GM12892 (cell line): Measurements from ENCODE around the gene LSM14A.
"Not testable (repeated sequence)": the region's sequence is repeated elsewhere in the genome, so short reads cannot be mapped to it uniquely, and the experiment has no call there.

ENCODE experiments used
- DNase-seq: peaks from one replicate; pipeline ENCODE4 v3.0.0; 2011; ENCODE audit not compliant: insufficient read length
- FAIRE-seq: peaks from 2 replicates; lab custom pipeline; 2011; peaks lifted over from hg19 to GRCh38; lab: Jason Lieb, UNC
- POLR2A ChIP-seq: IDR thresholded peaks from 2 replicates; pipeline ENCODE4 v1.6.1; 2011; ENCODE audit warnings: low read depth, low read length, control low read depth
- POLR2AphosphoS5 ChIP-seq: IDR thresholded peaks from 2 replicates; pipeline ENCODE4 v1.6.1; 2011; ENCODE audit warnings: low read depth, low read length, control low read depth
- TAF1 ChIP-seq: IDR thresholded peaks from 2 replicates; pipeline ENCODE4 v1.6.1; 2011; ENCODE audit warnings: low read depth, mild to moderate bottlenecking, control low read depth, low read length, borderline replicate concordance

The LSM14A gene

DNA sequence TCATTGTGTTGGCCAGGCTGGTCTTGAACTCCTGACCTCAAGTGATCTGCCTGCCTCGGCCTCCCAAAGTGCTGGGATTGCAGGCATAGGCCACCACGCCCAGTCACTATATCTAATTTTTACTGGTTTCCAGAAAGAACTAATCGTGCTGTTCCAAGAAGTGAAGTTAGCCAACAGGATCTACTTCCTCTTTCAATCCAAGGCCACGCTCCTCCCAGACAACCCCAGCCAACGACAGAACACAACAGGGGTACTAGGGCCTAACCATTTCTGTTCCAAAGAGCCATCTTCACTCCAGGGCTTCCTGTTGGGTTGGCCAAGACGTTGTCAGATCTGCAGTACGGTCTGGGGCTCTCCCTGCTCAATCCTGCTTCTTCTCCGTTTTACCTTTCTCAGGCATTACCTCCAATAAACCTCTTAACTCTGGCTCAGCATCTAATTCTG is 7.0 kb upstream of the LSM14A start:
- TF ChIP-seq POLR2AphosphoS5 (no peak), TAF1 (no peak), POLR2A (no peak)
- no peak for FAIRE-seq
- no peak for DNase-seq

DNA sequence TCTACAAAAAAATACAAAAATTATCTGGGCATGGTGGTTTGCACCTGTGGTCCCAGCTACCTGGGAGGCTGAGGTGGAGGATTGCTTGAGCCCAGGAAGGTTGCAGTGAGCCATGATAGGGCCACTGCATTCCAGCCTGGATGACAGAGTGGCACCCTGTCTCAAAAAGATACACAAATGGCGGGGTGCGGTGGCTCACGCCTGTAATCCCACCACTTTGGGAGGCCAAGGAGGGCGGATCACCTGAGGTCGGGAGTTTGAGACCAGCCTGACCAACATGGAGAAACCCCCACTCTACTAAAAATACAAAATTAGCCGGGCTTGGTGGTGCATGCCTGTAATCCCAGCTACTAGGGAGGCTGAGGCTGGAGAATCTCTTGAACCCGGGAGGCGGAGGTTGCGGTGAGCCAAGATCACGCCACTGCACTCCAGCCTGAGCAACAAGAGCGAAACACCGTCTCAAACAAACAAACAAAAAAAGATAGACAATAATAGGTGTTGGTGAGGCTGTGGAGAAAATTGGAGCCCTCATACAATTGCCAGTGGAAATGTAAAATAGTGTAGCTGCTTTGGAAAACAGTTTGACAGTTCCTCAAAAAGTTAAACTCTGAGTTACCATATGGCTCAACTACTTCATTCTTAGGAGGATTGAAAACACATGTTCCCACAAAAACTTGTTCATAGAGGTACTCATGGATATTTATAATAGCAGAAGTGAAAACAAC is 2.7 kb upstream of the LSM14A start:
- not testable (repeated sequence) for FAIRE-seq

DNA sequence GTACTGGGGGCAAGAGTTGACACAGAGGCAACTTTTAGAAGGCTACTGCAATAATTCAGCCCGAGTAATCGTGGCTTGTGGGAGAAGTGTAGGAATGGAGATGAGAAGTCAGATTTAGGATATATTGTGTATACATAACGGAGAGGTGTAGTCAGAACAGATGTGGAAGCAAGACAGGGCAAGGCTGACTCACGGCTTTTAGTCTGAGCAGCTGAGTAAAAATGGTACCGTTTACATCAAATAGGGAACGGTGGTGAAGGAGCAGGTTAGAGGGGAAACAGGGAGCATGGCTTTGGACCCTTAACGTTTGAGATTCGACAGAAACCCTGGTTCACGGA is 796 bp upstream of the LSM14A start:
- FAIRE-seq = peak; percentile 5
- TF ChIP-seq POLR2A (no peak), POLR2AphosphoS5 (no peak), TAF1 (no peak)
- DNase-seq = peak; percentile 25

More for the DNA sequence above, 2.7 kb upstream of the LSM14A start:
- not testable (repeated sequence) for DNase-seq

DNA sequence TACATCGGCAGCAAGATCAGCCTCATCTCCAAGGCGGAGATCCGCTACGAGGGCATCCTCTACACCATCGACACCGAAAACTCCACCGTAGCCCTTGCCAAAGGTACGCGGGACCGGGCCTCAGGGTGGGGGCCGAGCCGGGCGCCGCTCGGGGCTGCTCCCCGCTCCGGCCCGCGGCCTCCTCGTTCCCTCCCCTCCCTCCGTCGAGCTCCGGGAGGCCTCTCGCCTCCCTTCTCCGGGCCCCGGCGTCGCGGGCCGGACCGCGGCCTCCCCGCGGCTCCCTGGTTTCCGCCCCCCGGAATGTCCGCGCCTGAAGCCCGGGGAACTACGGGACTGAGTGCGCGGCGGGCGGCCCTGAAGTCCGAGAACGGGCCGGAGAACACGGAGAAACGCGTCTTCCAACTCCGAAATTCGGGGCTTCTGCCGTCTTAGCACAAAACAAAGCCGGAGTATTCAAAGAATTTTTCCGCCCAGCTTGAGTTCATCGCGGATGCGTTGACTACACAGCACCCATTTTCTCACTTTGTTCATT is 423 bp downstream of the LSM14A start:
- TF ChIP-seq TAF1 (no peak), POLR2A (no peak), POLR2AphosphoS5 (no peak)
- FAIRE-seq (no peak), DNase-seq (peak; percentile 23)

DNA sequence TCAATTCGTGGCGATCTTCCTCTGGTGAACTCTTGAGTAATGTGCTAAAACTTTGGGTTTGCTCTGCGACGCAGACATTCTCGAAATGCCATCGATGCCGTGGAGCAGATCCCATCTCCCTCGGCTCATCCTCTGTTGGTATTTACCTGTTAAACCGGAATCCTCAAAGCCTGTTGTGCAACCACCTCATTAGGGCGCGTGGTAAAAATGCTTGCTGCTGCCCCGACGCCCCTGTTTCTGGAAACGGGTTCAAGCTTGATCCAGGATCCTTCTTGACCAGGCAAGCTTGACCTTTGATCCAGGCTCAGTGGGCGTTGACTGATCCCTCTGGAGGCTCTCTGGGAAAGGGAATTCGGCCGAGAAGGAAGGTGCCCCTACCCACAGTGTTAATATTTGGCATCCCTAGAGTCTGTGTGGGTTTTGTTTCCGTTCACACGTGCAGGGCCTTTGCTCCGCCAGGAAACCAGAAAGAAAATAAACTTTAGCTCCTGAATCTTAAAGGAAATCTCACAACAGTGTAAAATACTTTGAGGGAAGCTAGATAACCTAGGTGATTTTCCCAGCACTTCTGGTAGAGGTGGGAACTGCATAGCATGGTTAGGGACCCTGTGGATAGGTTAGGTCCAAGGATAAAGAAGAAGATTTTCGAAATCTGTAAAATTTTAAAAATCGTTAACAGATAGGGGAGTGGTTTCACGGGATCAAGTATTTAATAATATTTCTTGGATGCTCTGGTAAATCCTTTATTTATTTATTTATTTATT is 1.1 kb downstream of the LSM14A start:
- TF ChIP-seq POLR2A (no peak), TAF1 (no peak), POLR2AphosphoS5 (no peak)
- no peak for DNase-seq
- FAIRE-seq = peak; percentile 21

DNA sequence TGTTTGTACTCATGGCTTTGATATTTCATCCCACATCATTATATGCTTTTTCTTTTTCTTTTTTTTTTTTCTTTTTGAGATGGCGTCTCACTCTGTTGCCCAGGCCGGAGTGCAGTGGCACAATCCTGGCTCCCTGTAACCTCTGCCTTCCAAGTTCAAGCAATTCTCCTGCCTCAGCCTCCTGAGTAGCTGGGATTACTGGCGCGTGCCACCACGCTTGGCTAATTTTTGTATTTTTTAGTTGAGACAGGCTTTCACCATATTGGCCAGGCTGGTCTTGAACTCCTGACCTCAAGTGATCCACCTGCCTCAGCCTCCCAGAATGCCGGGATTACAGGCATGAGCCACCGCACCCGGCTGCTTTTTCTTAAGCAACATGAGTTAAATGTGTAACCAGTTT is 2.9 kb downstream of the LSM14A start:
- not testable (repeated sequence) for FAIRE-seq

DNA sequence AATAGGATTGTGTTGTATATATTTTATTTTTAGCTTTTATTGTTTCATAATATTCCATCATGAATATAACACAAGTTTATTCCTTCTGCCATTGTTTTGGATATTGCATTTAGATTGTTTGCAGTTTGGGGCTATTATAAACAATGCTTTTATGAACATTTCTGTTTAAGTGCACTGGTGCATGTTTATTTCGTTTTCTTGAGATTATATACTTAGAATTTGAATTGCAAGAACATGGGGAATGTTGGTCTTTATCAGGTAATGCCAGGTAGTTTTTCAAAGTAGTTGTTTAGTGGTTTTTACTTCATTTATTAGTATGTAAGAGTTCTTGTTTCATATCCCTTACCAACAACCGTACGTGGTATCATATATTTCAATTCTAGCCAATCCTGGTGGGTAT is 4.3 kb downstream of the LSM14A start:
- TF ChIP-seq POLR2A (no peak), POLR2AphosphoS5 (no peak), TAF1 (no peak)
- FAIRE-seq (no peak), DNase-seq (no peak)

More for the DNA sequence above, 2.9 kb downstream of the LSM14A start:
- not testable (repeated sequence) for DNase-seq

DNA sequence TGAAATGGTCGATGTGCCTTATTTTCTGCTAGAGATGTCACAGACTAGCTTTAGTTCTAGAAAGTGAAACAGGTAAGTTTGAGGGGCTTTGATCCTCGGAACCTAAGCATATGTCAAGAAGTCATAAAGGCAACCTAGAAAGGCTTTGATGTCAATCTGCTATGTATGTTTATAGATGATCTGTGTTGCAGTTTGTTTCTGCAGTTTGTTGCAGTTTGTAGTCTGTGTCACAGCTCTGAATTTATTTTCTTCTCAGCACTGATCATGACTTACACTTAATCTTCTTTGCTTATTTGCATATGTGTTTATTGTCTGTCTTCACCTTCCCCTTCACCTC is 5.9 kb downstream of the LSM14A start:
- TF ChIP-seq POLR2A (no peak), POLR2AphosphoS5 (no peak), TAF1 (no peak)
- FAIRE-seq (peak; percentile 40), DNase-seq (no peak)

DNA sequence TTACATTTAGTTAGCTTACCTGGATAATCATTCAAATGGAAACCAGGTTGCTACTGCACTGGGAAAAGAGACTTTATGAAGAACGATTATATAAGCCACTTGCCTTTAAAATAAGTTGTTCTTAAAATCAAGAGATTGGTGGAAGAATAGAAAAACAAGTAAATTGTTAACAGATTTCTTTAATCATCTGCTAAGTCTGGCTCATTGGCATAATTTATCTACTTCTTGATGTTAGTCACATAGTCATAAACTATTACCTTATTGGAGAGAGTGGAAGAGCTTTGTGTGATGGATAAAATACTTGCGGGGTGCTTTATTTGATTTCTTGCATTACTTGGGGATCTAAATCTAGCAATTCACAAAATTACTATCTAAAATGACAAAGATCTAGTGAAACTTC is 6.8 kb downstream of the LSM14A start:
- DNase-seq (no peak), FAIRE-seq (no peak)
- TF ChIP-seq POLR2A = no peak

DNA sequence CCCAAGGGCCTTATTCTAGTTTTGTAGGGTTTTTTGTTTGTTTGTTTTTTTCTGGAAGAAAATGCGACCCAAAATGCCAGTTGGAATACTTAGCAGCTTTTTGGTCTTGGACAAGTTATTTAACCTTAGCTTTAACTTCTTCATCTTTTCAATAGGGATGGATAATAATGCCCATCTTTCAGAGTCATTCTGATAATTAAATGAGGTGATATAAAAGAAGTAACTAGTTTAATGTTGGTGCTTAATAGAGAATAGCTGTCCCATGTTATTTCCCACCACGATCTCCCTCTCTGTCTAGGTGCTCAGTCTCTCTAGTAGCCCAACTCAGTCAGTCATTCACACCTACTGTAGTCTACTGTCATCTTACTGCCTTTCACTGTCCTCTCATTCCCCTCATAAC is 8.0 kb downstream of the LSM14A start:
- no peak for FAIRE-seq
- TF ChIP-seq POLR2AphosphoS5 (no peak), TAF1 (no peak), POLR2A (no peak)
- no peak for DNase-seq

DNA sequence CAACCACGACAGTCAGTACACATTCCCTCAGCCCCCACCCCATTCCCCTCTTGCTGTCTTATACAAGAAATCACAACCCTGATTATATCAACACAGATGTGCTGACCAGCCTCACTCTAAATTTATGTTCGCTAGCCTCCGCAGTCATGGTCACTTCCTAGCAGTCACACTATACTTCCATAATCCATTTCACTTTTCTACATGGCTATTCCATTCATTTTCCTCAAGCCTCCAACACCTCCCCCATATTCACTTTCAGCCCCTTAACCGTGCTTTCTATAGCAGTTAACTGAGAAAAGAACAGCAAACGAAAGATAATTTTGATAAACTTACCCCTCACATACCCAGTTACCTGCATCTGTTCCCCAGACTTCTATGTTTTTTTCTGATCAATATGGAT is 8.4 kb downstream of the LSM14A start:
- DNase-seq (no peak), FAIRE-seq (peak; percentile 70)
- TF ChIP-seq POLR2A (no peak), TAF1 (no peak), POLR2AphosphoS5 (no peak)
